Gastroesophageal sphincter (tissue), 4 donors: ENCODE results near the gene STOML2. TPM values are rescaled to one million over a fixed set of nuclear protein-coding genes. Genes with fewer than 3 reads are reported as not detected.

Source experiments
- ATAC-seq: fragments of 150-250 bp; one replicate; pipeline ENCODE4 v1.9.1; 2016; ENCODE audit warnings: mild to moderate bottlenecking, moderate library complexity
- H3K27ac ChIP-seq, 4 donors: fragments of 200-600 bp; sonication (generic) in 3 of 4; 1 replicate in 3 of 4; 2 replicates in 1 of 4; pipeline ENCODE4 v1.5.1; 2016 to 2019
- H3K27me3 ChIP-seq: fragments of 200-600 bp; sonication (generic); one replicate; pipeline ENCODE4 v1.5.1; 2019
- H3K36me3 ChIP-seq, 2 donors: fragments of 200-600 bp; sonication (generic); one replicate each; pipeline ENCODE4 v1.5.1; 2019; ENCODE audit warnings: control low read depth in 1 of 2
- H3K4me1 ChIP-seq, 3 donors: fragments of 200-600 bp; sonication (generic); 1 replicate in 2 of 3; 2 replicates in 1 of 3; pipeline ENCODE4 v1.5.1; 2016 to 2019; ENCODE audit warnings: control low read depth in 2 of 3
- H3K4me3 ChIP-seq, 2 donors: fragments of 200-600 bp; sonication (generic); one replicate each; pipeline ENCODE4 v1.5.1; 2019; ENCODE audit warnings: mild to moderate bottlenecking in 1 of 2, moderate library complexity in 1 of 2
- H3K9me3 ChIP-seq, 3 donors: fragments of 200-600 bp; sonication (generic); one replicate each; pipeline ENCODE4 v1.5.1; 2017 to 2019; ENCODE audit warnings: control low read depth in 2 of 3
- CTCF ChIP-seq, 4 experiments: fragments of 200-600 bp in 2 of 4; fragments of 450-650 bp in 2 of 4; sonication (generic) in 1 of 4; IDR thresholded peaks; one replicate each; pipeline ENCODE4 v1.5.1; 2017 to 2019; ENCODE audit warnings: antibody characterized with exemption in 4 of 4, mild to moderate bottlenecking in 2 of 4, moderate library complexity in 2 of 4
- EP300 ChIP-seq: sonication (generic); formaldehyde crosslinking; IDR thresholded peaks from one replicate; pipeline ENCODE4 v1.6.1; 2017; ENCODE audit warnings: antibody characterized with exemption, mild to moderate bottlenecking
- POLR2A ChIP-seq, 2 donors: fragments of 450-650 bp; IDR thresholded peaks; one replicate each; pipeline ENCODE4 v1.6.1; 2017; ENCODE audit warnings: antibody characterized with exemption in 2 of 2, mild to moderate bottlenecking in 2 of 2, moderate library complexity in 1 of 2
- POLR2AphosphoS5 ChIP-seq: sonication (generic); formaldehyde crosslinking; IDR thresholded peaks from one replicate; pipeline ENCODE4 v1.6.1; 2017; ENCODE audit warnings: antibody characterized with exemption
- WGBS, 2 donors: methylation state at CpG; one replicate each; pipeline ENCODE4 v1.1.5; 2018; ENCODE audit warnings: low coverage in 1 of 2; 5-methylcytosine and 5-hydroxymethylcytosine counted together
- total RNA-seq, 4 donors: library from RNA; depleted of rRNA; stranded (reverse); fragments of >200 nt; gene quantifications; one replicate each; pipeline ENCODE4 v1.1.0, GENCODE V29; 2016

The STOML2 gene
- total RNA-seq, 4 donors from 2014 or later: 96.0 to 123 (median 110) TPM

DNA sequence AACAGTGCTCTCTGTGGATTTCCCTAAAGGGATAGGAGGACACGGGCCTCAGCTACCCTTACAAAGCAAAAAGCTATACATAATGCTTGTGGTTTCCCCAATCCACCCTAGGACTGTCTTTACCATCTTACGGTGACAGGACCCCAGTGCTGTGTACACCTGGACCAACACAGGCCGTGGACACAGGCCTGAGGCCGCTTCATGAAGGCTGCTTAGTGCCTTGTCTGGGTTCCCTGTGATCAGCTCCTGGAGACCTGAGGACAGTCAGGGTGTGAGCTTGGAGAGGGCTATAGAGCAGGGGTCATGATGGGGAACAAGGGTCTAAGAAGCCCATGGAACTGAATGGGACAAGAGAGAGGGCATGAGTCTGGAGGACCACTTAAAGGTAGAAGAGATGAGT, 26.1 kb downstream of the STOML2 start:
- Histone ChIP-seq H3K4me1 (peaks cover 0 to 29% (median 15%) of the 10 kb centered on the region in 3 donors), H3K4me3 (no peak overlapping the region), H3K36me3 (peaks cover 0 to 20% of the 10 kb centered on the region in 2 donors), H3K27me3 (no peaks in the 10 kb centered on the region), H3K9me3 (no peaks in the 10 kb centered on the region), H3K27ac (no peak overlapping the region)
- no peak for ATAC-seq
- TF ChIP-seq EP300 (no peak), CTCF (IDR thresholded peaks at IDR 0.05) (no peak), POLR2A (IDR thresholded peaks at IDR 0.05) (no peak), POLR2AphosphoS5 (no peak)
- 100% methylated on average over 3 of the region's 4 CpGs; no CpG with 5 or more reads in 1 of the 2 donors for WGBS, 2 donors

- TF ChIP-seq POLR2AphosphoS5: no peak
- TF ChIP-seq POLR2A (IDR thresholded peaks at IDR 0.05): no peak
- TF ChIP-seq EP300: no peak
- no peak for TF ChIP-seq CTCF (IDR thresholded peaks at IDR 0.05)
- no CpG with 5 or more reads among the region's 4 CpGs for WGBS, 2 donors
- Histone ChIP-seq H3K27ac (no peak overlapping the region), H3K4me1 (peaks cover 4 to 35% (median 20%) of the 10 kb centered on the region in 3 donors), H3K36me3 (peaks cover 0 to 20% of the 10 kb centered on the region in 2 donors), H3K9me3 (no peaks in the 10 kb centered on the region), H3K4me3 (no peak overlapping the region), H3K27me3 (no peaks in the 10 kb centered on the region)
- no peak for ATAC-seq
Observed at GRCh38 chr9:35075358-35075757, 27.6 kb downstream of the STOML2 start.

- Histone ChIP-seq H3K9me3 (no peaks in the 10 kb centered on the region), H3K27me3 (no peaks in the 10 kb centered on the region), H3K4me1 (peaks cover 4 to 39% (median 25%) of the 10 kb centered on the region in 3 donors), H3K27ac (no peak overlapping the region), H3K36me3 (peaks cover 0 to 20% of the 10 kb centered on the region in 2 donors), H3K4me3 (no peak overlapping the region)
- 86% methylated on average over 1 to 5 of the region's 8 CpGs for WGBS, 2 donors
- no peak for ATAC-seq
- TF ChIP-seq POLR2AphosphoS5 (no peak), EP300 (no peak), POLR2A (IDR thresholded peaks at IDR 0.05) (no peak), CTCF (IDR thresholded peaks at IDR 0.05) (no peak)
Observed at GRCh38 chr9:35074791-35075190, 28.1 kb downstream of the STOML2 start.

GRCh38 chr9:35074141-35074540, 28.8 kb downstream of the STOML2 start:
- H3K27ac ChIP-seq: no peak overlapping the region
- H3K27me3 ChIP-seq: no peaks in the 10 kb centered on the region
- no peaks in the 10 kb centered on the region for H3K9me3 ChIP-seq
- peaks cover 0 to 20% of the 10 kb centered on the region in 2 donors for H3K36me3 ChIP-seq
- TF ChIP-seq EP300 (no peak), CTCF (IDR thresholded peaks at IDR 0.05) (no peak), POLR2A (IDR thresholded peaks at IDR 0.05) (no peak), POLR2AphosphoS5 (no peak)
- 90 to 100% methylated on average over 1 to 5 of the region's 6 CpGs for WGBS, 2 donors
- H3K4me1 ChIP-seq: peaks cover 4 to 41% (median 27%) of the 10 kb centered on the region in 3 donors
- ATAC-seq: no peak
- no peak overlapping the region for H3K4me3 ChIP-seq

GRCh38 chr9:35073279-35073612, 29.7 kb downstream of the STOML2 start:
- Histone ChIP-seq H3K4me1 (peaks cover 4 to 41% (median 26%) of the 10 kb centered on the region in 3 donors), H3K27ac (peak overlapping the region in 3 of 4 donors; percentile 99 to 100 (median 100)), H3K9me3 (no peaks in the 10 kb centered on the region), H3K4me3 (peak overlapping the region in 1 of 2 donors; percentile 94), H3K36me3 (peaks cover 0 to 21% of the 10 kb centered on the region in 2 donors), H3K27me3 (no peaks in the 10 kb centered on the region)
- no peak for ATAC-seq
- TF ChIP-seq POLR2AphosphoS5: no peak
- TF ChIP-seq EP300: no peak
- TF ChIP-seq POLR2A (IDR thresholded peaks at IDR 0.05): no peak
- no peak for TF ChIP-seq CTCF (IDR thresholded peaks at IDR 0.05)
- 100% methylated on average over 1 of the region's 2 CpGs; no CpG with 5 or more reads in 1 of the 2 donors for WGBS, 2 donors
